MM.1S (cell line): Measurements from ENCODE around the gene ACVR2B.
A peak's percentile ranks its signal among the peaks of the same experiment; 100 is the strongest.

Experiments
- DNase-seq: peaks from one replicate; pipeline ENCODE4 v3.0.0-alpha.2; 2015
- H2AFZ ChIP-seq: fragments of 300-600 bp; sonication (generic); 2 replicates; pipeline ENCODE4 v1.6.0; 2016; ENCODE audit warnings: antibody characterized with exemption, low read length
- H3F3A ChIP-seq: fragments of 300-600 bp; sonication (generic); 2 replicates; pipeline ENCODE4 v1.6.1; 2016; ENCODE audit warnings: mild to moderate bottlenecking, antibody characterized with exemption, low read length, moderate library complexity, mixed read lengths; ENCODE audit not compliant: insufficient read depth
- H3K27ac ChIP-seq: fragments of 300-600 bp; sonication (generic); 2 replicates; pipeline ENCODE4 v1.5.1; 2016; ENCODE audit warnings: mild to moderate bottlenecking, low read length
- H3K27me3 ChIP-seq: fragments of 300-600 bp; sonication (generic); replicated peaks from 2 replicates; pipeline ENCODE4 v1.6.0; 2016; ENCODE audit warnings: low read length; ENCODE audit not compliant: insufficient read depth
- H3K36me3 ChIP-seq: fragments of 300-600 bp; sonication (generic); replicated peaks from 2 replicates; pipeline ENCODE4 v1.6.1; 2016; ENCODE audit warnings: mild to moderate bottlenecking, low read length, mixed read lengths; ENCODE audit not compliant: insufficient read depth
- H3K4me1 ChIP-seq: fragments of 300-600 bp; sonication (generic); 2 replicates; pipeline ENCODE4 v1.6.1; 2016; ENCODE audit warnings: low read length, mixed read lengths
- H3K4me2 ChIP-seq: fragments of 300-600 bp; sonication (generic); 2 replicates; pipeline ENCODE4 v1.6.0; 2016; ENCODE audit warnings: low read depth, low read length
- H3K4me3 ChIP-seq: fragments of 300-600 bp; sonication (generic); 2 replicates; pipeline ENCODE4 v1.5.1; 2016; ENCODE audit warnings: low read length, mixed read lengths
- H3K79me2 ChIP-seq: fragments of 300-600 bp; sonication (generic); 2 replicates; pipeline ENCODE4 v1.6.1; 2016; ENCODE audit warnings: mixed run types, low read length, mixed read lengths
- H3K9ac ChIP-seq: fragments of 300-600 bp; sonication (generic); 2 replicates; pipeline ENCODE4 v1.6.1; 2016; ENCODE audit warnings: low read length, mixed read lengths
- H3K9me2 ChIP-seq: fragments of 300-600 bp; sonication (generic); replicated peaks from 2 replicates; pipeline ENCODE4 v1.6.1; 2016; ENCODE audit warnings: mild to moderate bottlenecking, low read length, mixed read lengths; ENCODE audit not compliant: insufficient read depth
- H3K9me3 ChIP-seq: fragments of 300-600 bp; sonication (generic); replicated peaks from 2 replicates; pipeline ENCODE4 v1.6.1; 2016; ENCODE audit warnings: mild to moderate bottlenecking, low read length, mixed read lengths; ENCODE audit not compliant: insufficient read depth
- H4K20me1 ChIP-seq: fragments of 300-600 bp; sonication (generic); 2 replicates; pipeline ENCODE4 v1.6.1; 2016; ENCODE audit warnings: mild to moderate bottlenecking, low read length, moderate library complexity, mixed read lengths; ENCODE audit not compliant: insufficient read depth
- CTCF ChIP-seq: fragments of 300-600 bp; sonication (generic); IDR thresholded peaks from 2 replicates; pipeline ENCODE4 v1.5.1; 2016; ENCODE audit warnings: antibody characterized with exemption, low read length, mixed read lengths
- EZH2 ChIP-seq: fragments of 300-600 bp; sonication (generic); optimal IDR thresholded peaks from 2 replicates; pipeline ENCODE3; 2017; ENCODE audit warnings: low read depth, mild to moderate bottlenecking, antibody characterized with exemption, low read length, mixed read lengths
- EZH2phosphoT487 ChIP-seq: fragments of 300-600 bp; sonication (generic); IDR thresholded peaks from 2 replicates; pipeline ENCODE4 v1.6.1; 2018; ENCODE audit warnings: antibody characterized with exemption, low read length

ACVR2B gene

GRCh38 chr3:38496131-38496910 lies 42.6 kb downstream of the ACVR2B start, which contains the start of gene EXOG:
TSS of gene EXOG (plus strand) at chr3:38496340. CDS start at chr3:38496368, 28 bp downstream.
- no peaks in the 10 kb centered on the region; the same call in 1 of the 2 replicates for H3K36me3 ChIP-seq
- peak within 1 kb of the TSS; percentile 91 for H3K4me3 ChIP-seq
- H3K9ac ChIP-seq: peak within 1 kb of the TSS; percentile 88
- TF ChIP-seq EZH2phosphoT487: no peak
- no peak for TF ChIP-seq EZH2
- TF ChIP-seq CTCF: peak; percentile 92
- no peaks in the 10 kb centered on the region for H4K20me1 ChIP-seq
- no peaks in the 10 kb centered on the region for H3K27me3 ChIP-seq
- H3K79me2 ChIP-seq: peaks cover 18% of the 10 kb centered on the region
- H3K9me2 ChIP-seq: no peaks in the 10 kb centered on the region
- peak within 1 kb of the TSS; percentile 78 for H3K4me2 ChIP-seq
- peak; percentile 94 for DNase-seq
- H3F3A ChIP-seq: 0 out of 2 replicates have a peak, but pooled peaks cover 5% of the 10 kb centered on the region
- H3K27ac ChIP-seq: peak within 1 kb of the TSS; percentile 73; the same call in 1 of the 2 replicates
- peak within 1 kb of the TSS; percentile 97 for H2AFZ ChIP-seq
- no peaks in the 10 kb centered on the region for H3K9me3 ChIP-seq
- 0 out of 2 replicates have a peak, but pooled peaks cover 6% of the 10 kb centered on the region for H3K4me1 ChIP-seq

GRCh38 chr3:38497031-38497430 lies 43.3 kb downstream of the ACVR2B start:
- DNase-seq: no peak
- Histone ChIP-seq H3K79me2 (peaks cover 18% of the 10 kb centered on the region), H3K9me2 (no peaks in the 10 kb centered on the region), H3K27ac (no peak overlapping the region), H2AFZ (peak overlapping the region; percentile 97), H4K20me1 (no peaks in the 10 kb centered on the region), H3K4me2 (peak overlapping the region; percentile 78), H3K36me3 (no peaks in the 10 kb centered on the region; the same call in 1 of the 2 replicates), H3K4me1 (0 out of 2 replicates have a peak, but pooled peaks cover 6% of the 10 kb centered on the region), H3K9me3 (no peaks in the 10 kb centered on the region), H3K4me3 (peak overlapping the region; percentile 91), H3K27me3 (no peaks in the 10 kb centered on the region), H3K9ac (peak overlapping the region; percentile 88), H3F3A (0 out of 2 replicates have a peak, but pooled peaks cover 5% of the 10 kb centered on the region)
- TF ChIP-seq EZH2phosphoT487 (no peak), EZH2 (no peak), CTCF (no peak)

DNA sequence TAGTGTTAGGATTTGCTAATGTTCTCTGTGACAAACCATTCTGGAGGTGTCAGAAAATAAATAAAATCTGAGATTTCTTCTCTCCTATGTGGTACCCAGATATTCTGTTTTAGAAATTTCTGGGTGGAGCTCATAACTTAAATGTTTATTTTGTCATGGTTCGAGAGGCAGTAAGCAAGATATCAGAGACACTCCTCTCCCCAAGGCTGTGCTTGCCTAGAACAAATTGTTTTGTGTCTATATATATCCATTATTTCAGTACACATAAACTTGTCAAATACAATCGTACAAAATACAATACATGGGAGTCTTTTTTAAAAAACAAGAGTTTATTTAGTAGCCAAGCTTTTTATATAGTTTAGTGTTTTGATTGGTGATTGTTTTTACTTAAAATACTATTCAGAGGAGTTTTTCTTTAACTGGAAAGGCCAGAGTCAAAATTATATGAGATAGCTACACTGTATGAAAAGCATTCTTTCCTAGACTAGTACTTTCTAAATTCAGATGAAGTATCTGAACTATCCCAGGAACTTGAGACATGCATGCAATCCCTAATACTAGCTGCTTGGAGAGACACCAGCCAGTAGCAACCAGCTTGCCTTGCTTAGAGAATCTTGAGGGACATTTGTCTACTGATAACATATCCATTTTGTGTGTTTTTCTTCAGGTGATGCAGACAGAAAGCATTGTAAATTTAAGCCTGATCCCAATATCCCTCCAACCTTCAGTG lies 47.2 kb downstream of the ACVR2B start:
- no peak overlapping the region for H3K4me3 ChIP-seq
- H3K79me2 ChIP-seq: peaks cover 18% of the 10 kb centered on the region
- H3K9me3 ChIP-seq: no peaks in the 10 kb centered on the region
- H3K27ac ChIP-seq: no peak overlapping the region
- no peaks in the 10 kb centered on the region; the same call in 1 of the 2 replicates for H3K36me3 ChIP-seq
- DNase-seq: no peak
- H3K4me2 ChIP-seq: no peak overlapping the region
- H3K4me1 ChIP-seq: 0 out of 2 replicates have a peak, but pooled peaks cover 6% of the 10 kb centered on the region
- no peak overlapping the region for H2AFZ ChIP-seq
- H3K27me3 ChIP-seq: no peaks in the 10 kb centered on the region
- TF ChIP-seq CTCF (no peak), EZH2phosphoT487 (no peak), EZH2 (no peak)
- H3K9ac ChIP-seq: no peak overlapping the region
- 0 out of 2 replicates have a peak, but pooled peaks cover 5% of the 10 kb centered on the region for H3F3A ChIP-seq
- H3K9me2 ChIP-seq: no peaks in the 10 kb centered on the region
- no peaks in the 10 kb centered on the region for H4K20me1 ChIP-seq
